ENCODE measurements around the gene LMX1B. TPM values are rescaled to one million over a fixed set of nuclear protein-coding genes. Genes with fewer than 3 reads are reported as not detected.

LMX1B gene
- total RNA-seq, 1 donor from 2014 or later, result 0.52 TPM

- no peak for DNase-seq (ENCODE audit: low read depth)
- H3K4me3 ChIP-seq (ENCODE audit: low read depth, low read length), result no peak overlapping the region
- TF ChIP-seq, protein P1, sequence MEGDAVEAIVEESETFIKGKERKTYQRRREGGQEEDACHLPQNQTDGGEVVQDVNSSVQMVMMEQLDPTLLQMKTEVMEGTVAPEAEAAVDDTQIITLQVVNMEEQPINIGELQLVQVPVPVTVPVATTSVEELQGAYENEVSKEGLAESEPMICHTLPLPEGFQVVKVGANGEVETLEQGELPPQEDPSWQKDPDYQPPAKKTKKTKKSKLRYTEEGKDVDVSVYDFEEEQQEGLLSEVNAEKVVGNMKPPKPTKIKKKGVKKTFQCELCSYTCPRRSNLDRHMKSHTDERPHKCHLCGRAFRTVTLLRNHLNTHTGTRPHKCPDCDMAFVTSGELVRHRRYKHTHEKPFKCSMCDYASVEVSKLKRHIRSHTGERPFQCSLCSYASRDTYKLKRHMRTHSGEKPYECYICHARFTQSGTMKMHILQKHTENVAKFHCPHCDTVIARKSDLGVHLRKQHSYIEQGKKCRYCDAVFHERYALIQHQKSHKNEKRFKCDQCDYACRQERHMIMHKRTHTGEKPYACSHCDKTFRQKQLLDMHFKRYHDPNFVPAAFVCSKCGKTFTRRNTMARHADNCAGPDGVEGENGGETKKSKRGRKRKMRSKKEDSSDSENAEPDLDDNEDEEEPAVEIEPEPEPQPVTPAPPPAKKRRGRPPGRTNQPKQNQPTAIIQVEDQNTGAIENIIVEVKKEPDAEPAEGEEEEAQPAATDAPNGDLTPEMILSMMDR (conservative IDR thresholded peaks at IDR 0.05; ENCODE audit: low read depth, low read length), result no peak
Observed at GRCh38 chr9:126641118-126641851, 27.6 kb downstream of the LMX1B start.

DNA sequence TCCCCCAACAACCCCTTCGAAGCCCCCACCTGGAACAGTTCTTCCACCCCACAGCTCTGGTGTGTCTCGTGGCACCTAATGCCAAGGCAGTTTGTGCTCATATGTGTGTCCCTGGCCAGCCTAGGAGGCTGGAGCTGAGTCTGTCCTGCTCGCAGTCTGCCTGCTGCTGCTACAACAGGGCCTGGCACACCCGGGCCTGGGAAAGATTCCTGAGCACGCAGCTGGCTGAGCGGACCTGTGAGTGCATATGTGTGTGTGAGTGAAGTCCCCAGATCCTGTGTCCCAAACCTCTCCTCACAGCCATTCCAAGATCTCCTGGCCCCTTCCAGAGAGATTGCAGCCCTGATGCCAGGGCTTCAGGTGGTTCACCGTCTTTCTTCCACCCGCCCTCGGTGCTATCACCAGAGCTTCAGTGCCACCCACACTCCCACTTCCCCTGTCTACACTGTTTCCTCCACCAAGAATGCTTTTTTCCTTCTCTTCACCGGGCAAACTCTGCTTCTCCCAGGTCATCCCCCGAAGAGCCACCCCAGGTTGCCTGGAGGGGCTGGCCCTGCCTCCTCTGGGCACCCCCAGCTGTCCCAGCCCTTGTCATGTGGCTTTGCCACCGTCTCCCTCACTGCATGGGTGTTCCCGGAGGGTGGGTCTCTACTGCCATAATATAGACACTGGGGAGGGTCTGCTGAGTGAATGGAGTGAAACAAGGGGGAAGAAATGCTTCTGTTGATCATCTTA lies 28.4 kb downstream of the LMX1B start:
- DNase-seq (ENCODE audit: low read depth), result no peak
- H3K4me3 ChIP-seq (ENCODE audit: low read depth, low read length), result no peak overlapping the region
- TF ChIP-seq, protein P1 (conservative IDR thresholded peaks at IDR 0.05; ENCODE audit: low read depth, low read length), result no peak

GRCh38 chr9:126642839-126643238 lies 29.1 kb downstream of the LMX1B start:
- no peak overlapping the region for H3K4me3 ChIP-seq (ENCODE audit: low read depth, low read length)
- TF ChIP-seq, protein P1 (conservative IDR thresholded peaks at IDR 0.05; ENCODE audit: low read depth, low read length), result no peak
- DNase-seq (ENCODE audit: low read depth), result no peak

DNA sequence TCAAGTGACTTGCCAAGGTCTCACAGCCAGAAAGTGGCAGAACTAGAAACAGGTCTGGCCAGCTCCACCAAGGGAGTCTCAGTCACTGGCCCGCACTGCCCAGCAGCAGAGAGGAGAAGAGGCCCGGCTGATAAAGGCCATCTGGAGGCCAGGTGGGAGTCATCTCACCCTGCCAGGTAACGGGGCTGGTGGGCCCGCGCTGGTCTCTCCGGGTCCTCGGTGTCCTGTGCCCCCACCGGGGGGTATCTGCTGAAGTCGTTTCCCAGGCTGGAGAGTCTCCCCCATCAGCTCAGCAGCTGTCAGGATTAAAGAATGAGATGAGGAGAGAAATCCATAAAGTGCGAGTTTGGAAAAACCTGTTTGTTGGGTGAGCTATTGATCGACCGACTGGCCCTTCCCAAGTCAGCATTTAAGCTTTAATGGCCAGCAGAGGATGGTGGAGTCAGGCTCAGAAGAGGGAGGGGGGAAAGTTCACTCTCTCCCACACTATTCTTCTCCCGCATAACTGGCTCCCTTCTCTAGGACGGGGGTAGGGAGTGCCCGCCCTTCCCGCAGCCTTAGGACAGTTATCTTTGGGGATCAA lies 30.3 kb downstream of the LMX1B start:
- TF ChIP-seq, protein P1 (conservative IDR thresholded peaks at IDR 0.05; ENCODE audit: low read depth, low read length), result no peak
- no peak overlapping the region for H3K4me3 ChIP-seq (ENCODE audit: low read depth, low read length)
- DNase-seq (ENCODE audit: low read depth), result no peak

DNA sequence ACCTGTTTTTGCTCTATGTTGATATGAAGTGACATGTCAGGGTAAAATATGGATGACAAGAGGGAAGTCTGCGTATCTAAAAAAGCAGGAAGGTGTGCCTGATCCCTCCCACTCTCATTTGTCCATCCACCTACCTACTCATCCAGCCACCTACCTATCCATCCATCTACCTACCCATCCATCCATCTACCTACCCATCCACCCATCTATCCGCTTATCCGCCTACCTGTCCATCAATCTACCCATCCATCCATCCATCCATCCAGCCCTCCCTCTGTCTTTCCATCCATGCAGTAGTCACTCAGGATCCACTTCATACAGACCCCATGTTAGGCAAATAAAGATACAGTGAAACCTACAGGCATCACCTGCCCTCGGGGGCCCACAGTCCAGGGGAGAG lies 32.4 kb downstream of the LMX1B start:
- no peak overlapping the region for H3K4me3 ChIP-seq (ENCODE audit: low read depth, low read length)
- DNase-seq (ENCODE audit: low read depth), result no peak
- TF ChIP-seq, protein P1 (conservative IDR thresholded peaks at IDR 0.05; ENCODE audit: low read depth, low read length), result no peak

- TF ChIP-seq, protein P1 (conservative IDR thresholded peaks at IDR 0.05; ENCODE audit: low read depth, low read length), result no peak
- DNase-seq (ENCODE audit: low read depth), result no peak
- H3K4me3 ChIP-seq (ENCODE audit: low read depth, low read length), result no peak overlapping the region
Observed at GRCh38 chr9:126647585-126648411, 34.1 kb downstream of the LMX1B start.
